T-helper 17 cell (primary cell): ENCODE data around the gene ZFPM1. TPM values are rescaled to one million over a fixed set of nuclear protein-coding genes. Genes with fewer than 3 reads are reported as not detected.

Experiments
- ATAC-seq: fragments of 150-1000 bp; cut with Tn5 transposase; 2 replicates; pipeline ENCODE4 v1.10.0; 2021; ENCODE audit warnings: mild to moderate bottlenecking, moderate library complexity
- DNase-seq, 3 donors: peaks; one replicate each; pipeline versions ENCODE4 v3.0.0 to v3.0.0-alpha.2; 2020 to 2021
- H3K9me3 ChIP-seq: one replicate; pipeline ENCODE4 v1.7.0; 2013; ENCODE audit warnings: low read length, mild to moderate bottlenecking; ENCODE audit not compliant: control insufficient read depth, poor library complexity, severe bottlenecking
- H3K27ac Mint-ChIP-seq: one replicate; pipeline ENCODE4 v1.8.0; 2022; ENCODE audit warnings: mild to moderate bottlenecking, moderate library complexity, mixed read lengths
- H3K27me3 Mint-ChIP-seq: one replicate; pipeline ENCODE4 v1.8.0; 2022; ENCODE audit warnings: mixed read lengths
- H3K36me3 Mint-ChIP-seq: one replicate; pipeline ENCODE4 v1.8.0; 2022; ENCODE audit warnings: low read depth, mixed read lengths
- H3K4me1 Mint-ChIP-seq: one replicate; pipeline ENCODE4 v1.8.0; 2022; ENCODE audit warnings: mild to moderate bottlenecking, mixed read lengths
- H3K4me3 Mint-ChIP-seq: one replicate; pipeline ENCODE4 v1.8.0; 2022; ENCODE audit warnings: mild to moderate bottlenecking, moderate library complexity, mixed read lengths
- total RNA-seq, 4 donors: library from RNA in 2 of 4; stranded (reverse) in 2 of 4; gene quantifications; one replicate each; pipeline ENCODE4 v1.2.3 and lab custom pipeline; 2022 to 2026

Gene ZFPM1
- total RNA-seq, 2 donors from 2014 or later, result 24.6 to 29.4 TPM

GRCh38 chr16:88412766-88413165 lies 40.3 kb upstream of the ZFPM1 start:
- no peak overlapping the region for H3K27ac Mint-ChIP-seq
- H3K9me3 ChIP-seq, result no peaks in the 10 kb centered on the region
- DNase-seq (no peak), ATAC-seq (no peak)
- H3K4me3 Mint-ChIP-seq, result no peak overlapping the region
- H3K36me3 Mint-ChIP-seq, result no peaks in the 10 kb centered on the region
- peaks cover 5% of the 10 kb centered on the region for H3K4me1 Mint-ChIP-seq
- H3K27me3 Mint-ChIP-seq, result no peaks in the 10 kb centered on the region

GRCh38 chr16:88413231-88413630 lies 39.8 kb upstream of the ZFPM1 start:
- no peak overlapping the region for H3K4me3 Mint-ChIP-seq
- ATAC-seq, result no peak

GRCh38 chr16:88413631-88414030 lies 39.4 kb upstream of the ZFPM1 start:
- H3K27me3 Mint-ChIP-seq, result no peaks in the 10 kb centered on the region
- H3K4me3 Mint-ChIP-seq, result no peak overlapping the region
- H3K36me3 Mint-ChIP-seq, result no peaks in the 10 kb centered on the region
- no peak for DNase-seq
- ATAC-seq, result no peak
- no peak overlapping the region for H3K27ac Mint-ChIP-seq
- H3K9me3 ChIP-seq, result no peaks in the 10 kb centered on the region
- H3K4me1 Mint-ChIP-seq, result peaks cover 2% of the 10 kb centered on the region

More at GRCh38 chr16:88413231-88413630, 39.8 kb upstream of the ZFPM1 start:
- H3K27ac Mint-ChIP-seq, result no peak overlapping the region
- no peaks in the 10 kb centered on the region for H3K27me3 Mint-ChIP-seq
- H3K9me3 ChIP-seq, result no peaks in the 10 kb centered on the region
- no peak for DNase-seq
- peaks cover 2% of the 10 kb centered on the region for H3K4me1 Mint-ChIP-seq
- H3K36me3 Mint-ChIP-seq, result no peaks in the 10 kb centered on the region

GRCh38 chr16:88414521-88415380 lies 38.3 kb upstream of the ZFPM1 start:
- Mint-ChIP-seq H3K4me1 (peaks cover 2% of the 10 kb centered on the region), H3K27ac (no peak overlapping the region), H3K27me3 (no peaks in the 10 kb centered on the region), H3K36me3 (no peaks in the 10 kb centered on the region), H3K4me3 (no peak overlapping the region)
- H3K9me3 ChIP-seq, result no peaks in the 10 kb centered on the region
- DNase-seq, result no peak
- no peak for ATAC-seq

GRCh38 chr16:88415381-88415705 lies 37.7 kb upstream of the ZFPM1 start:
- Mint-ChIP-seq H3K27me3 (no peaks in the 10 kb centered on the region), H3K4me1 (peaks cover 2% of the 10 kb centered on the region), H3K27ac (no peak overlapping the region), H3K36me3 (no peaks in the 10 kb centered on the region), H3K4me3 (no peak overlapping the region)
- H3K9me3 ChIP-seq, result no peaks in the 10 kb centered on the region
- ATAC-seq, result no peak
- no peak for DNase-seq

GRCh38 chr16:88415713-88416323 lies 37.3 kb upstream of the ZFPM1 start:
- no peak for ATAC-seq
- H3K4me1 Mint-ChIP-seq, result peaks cover 2% of the 10 kb centered on the region

GRCh38 chr16:88416686-88417085 lies 36.4 kb upstream of the ZFPM1 start:
- Mint-ChIP-seq H3K4me1 (peaks cover 2% of the 10 kb centered on the region), H3K27ac (no peak overlapping the region), H3K4me3 (no peak overlapping the region), H3K36me3 (no peaks in the 10 kb centered on the region), H3K27me3 (no peaks in the 10 kb centered on the region)
- no peak for ATAC-seq
- H3K9me3 ChIP-seq, result no peaks in the 10 kb centered on the region
- no peak for DNase-seq

More at GRCh38 chr16:88415713-88416323, 37.3 kb upstream of the ZFPM1 start:
- no peak overlapping the region for H3K4me3 Mint-ChIP-seq
- no peaks in the 10 kb centered on the region for H3K27me3 Mint-ChIP-seq
- H3K9me3 ChIP-seq, result no peaks in the 10 kb centered on the region
- DNase-seq, result no peak
- no peaks in the 10 kb centered on the region for H3K36me3 Mint-ChIP-seq
- no peak overlapping the region for H3K27ac Mint-ChIP-seq

GRCh38 chr16:88417684-88418476 lies 35.2 kb upstream of the ZFPM1 start:
- no peaks in the 10 kb centered on the region for H3K36me3 Mint-ChIP-seq
- H3K9me3 ChIP-seq, result no peaks in the 10 kb centered on the region

GRCh38 chr16:88418869-88419268 lies 34.2 kb upstream of the ZFPM1 start:
- no peaks in the 10 kb centered on the region for H3K4me1 Mint-ChIP-seq
- no peak for ATAC-seq
- DNase-seq, result no peak
- no peaks in the 10 kb centered on the region for H3K9me3 ChIP-seq
- H3K27ac Mint-ChIP-seq, result no peak overlapping the region
- H3K27me3 Mint-ChIP-seq, result no peaks in the 10 kb centered on the region
- H3K36me3 Mint-ChIP-seq, result no peaks in the 10 kb centered on the region
- no peak overlapping the region for H3K4me3 Mint-ChIP-seq

More at GRCh38 chr16:88417684-88418476, 35.2 kb upstream of the ZFPM1 start:
- Mint-ChIP-seq H3K4me1 (no peaks in the 10 kb centered on the region), H3K4me3 (no peak overlapping the region), H3K27me3 (no peaks in the 10 kb centered on the region), H3K27ac (no peak overlapping the region)
- no peak for DNase-seq
- ATAC-seq, result no peak

- Mint-ChIP-seq H3K27ac (no peak overlapping the region), H3K36me3 (no peaks in the 10 kb centered on the region), H3K27me3 (no peaks in the 10 kb centered on the region), H3K4me1 (peaks cover 5% of the 10 kb centered on the region), H3K4me3 (no peak overlapping the region)
- H3K9me3 ChIP-seq, result no peaks in the 10 kb centered on the region
- ATAC-seq, result no peak
- no peak for DNase-seq
Observed at GRCh38 chr16:88419790-88420189, 33.3 kb upstream of the ZFPM1 start.

- ATAC-seq (no peak), DNase-seq (no peak)
- H3K27me3 Mint-ChIP-seq, result no peaks in the 10 kb centered on the region
- no peak overlapping the region for H3K27ac Mint-ChIP-seq
- no peaks in the 10 kb centered on the region for H3K36me3 Mint-ChIP-seq
- H3K9me3 ChIP-seq, result no peaks in the 10 kb centered on the region
- H3K4me3 Mint-ChIP-seq, result no peak overlapping the region
- peaks cover 5% of the 10 kb centered on the region for H3K4me1 Mint-ChIP-seq
Observed at GRCh38 chr16:88420496-88420895, 32.6 kb upstream of the ZFPM1 start.

GRCh38 chr16:88421301-88421700 lies 31.8 kb upstream of the ZFPM1 start:
- Mint-ChIP-seq H3K36me3 (no peaks in the 10 kb centered on the region), H3K27ac (no peak overlapping the region), H3K27me3 (no peaks in the 10 kb centered on the region), H3K4me3 (no peak overlapping the region), H3K4me1 (peaks cover 5% of the 10 kb centered on the region)
- no peak for ATAC-seq
- DNase-seq, result no peak
- no peaks in the 10 kb centered on the region for H3K9me3 ChIP-seq

GRCh38 chr16:88421871-88422433 lies 31.1 kb upstream of the ZFPM1 start:
- no peak overlapping the region for H3K4me3 Mint-ChIP-seq
- no peaks in the 10 kb centered on the region for H3K9me3 ChIP-seq
- H3K36me3 Mint-ChIP-seq, result no peaks in the 10 kb centered on the region
- DNase-seq (no peak), ATAC-seq (no peak)
- no peaks in the 10 kb centered on the region for H3K27me3 Mint-ChIP-seq
- peaks cover 5% of the 10 kb centered on the region for H3K4me1 Mint-ChIP-seq
- H3K27ac Mint-ChIP-seq, result no peak overlapping the region
